A673 (cell line): ENCODE data around the gene ATE1. TPM values are rescaled to one million over a fixed set of nuclear protein-coding genes. Genes with fewer than 3 reads are reported as not detected.
A peak's percentile ranks its signal among the peaks of the same experiment; 100 is the strongest.

ENCODE experiments used
- BruUV-seq: library from RNA; stranded (reverse); fragments of 400-500 nt; replicated peaks from 2 replicates; lab custom pipeline; 2021; lab: Mats Ljungman, UMichigan
- CTCF ChIA-PET: fragments of 300-600 bp; sonication (Branson Sonifier 250); formaldehyde crosslinking; loops from one replicate; lab custom pipeline; 2022; ENCODE audit warnings: antibody characterized with exemption; lab: Charles Lee
- POLR2A ChIA-PET: fragments of 300-600 bp; sonication (Branson Sonifier 250); formaldehyde crosslinking; loops from one replicate; lab custom pipeline; 2022; ENCODE audit warnings: antibody characterized with exemption; ENCODE audit not compliant: low non-redundant PET; lab: Charles Lee
- DNase-seq: peaks from one replicate; pipeline ENCODE4 v3.0.0-alpha.2; 2015; ENCODE audit warnings: low spot score
- H3K27ac ChIP-seq: fragments of 200-600 bp; sonication (generic); 2 replicates; pipeline ENCODE4 v1.5.1; 2016; ENCODE audit warnings: mixed run types, low read depth, mild to moderate bottlenecking, mixed read lengths, antibody characterized with exemption, low read length; ENCODE audit not compliant: poor library complexity, severe bottlenecking
- H3K27me3 ChIP-seq: fragments of 200-600 bp; sonication (generic); replicated peaks from 2 replicates; pipeline ENCODE4 v1.6.1; 2017; ENCODE audit warnings: mixed run types, low read depth, mild to moderate bottlenecking, mixed read lengths, antibody characterized with exemption, low read length; ENCODE audit not compliant: insufficient read depth, poor library complexity
- H3K36me3 ChIP-seq: fragments of 200-600 bp; sonication (generic); 2 replicates; pipeline ENCODE4 v1.6.1; 2016; ENCODE audit warnings: mixed run types, mild to moderate bottlenecking, mixed read lengths, antibody characterized with exemption, low read length; ENCODE audit not compliant: insufficient read depth, poor library complexity, severe bottlenecking
- H3K4me1 ChIP-seq: fragments of 200-600 bp; sonication (generic); 2 replicates; pipeline ENCODE4 v1.6.1; 2017; ENCODE audit warnings: mixed run types, mild to moderate bottlenecking, mixed read lengths, antibody characterized with exemption, low read length; ENCODE audit not compliant: insufficient read depth, poor library complexity, severe bottlenecking
- H3K4me3 ChIP-seq: fragments of 200-600 bp; sonication (generic); 2 replicates; pipeline ENCODE4 v1.5.1; 2016; ENCODE audit warnings: low read depth, mixed run types, mild to moderate bottlenecking, mixed read lengths, low read length; ENCODE audit not compliant: poor library complexity, severe bottlenecking
- H3K9me3 ChIP-seq: fragments of 200-600 bp; sonication (generic); 2 replicates; pipeline ENCODE4 v1.6.1; 2016; ENCODE audit warnings: mixed run types, low read depth, mild to moderate bottlenecking, mixed read lengths, antibody characterized with exemption, low read length; ENCODE audit not compliant: poor library complexity, severe bottlenecking
- CTCF ChIP-seq: fragments of 300-800, 200-600 bp; sonication (generic); conservative IDR thresholded peaks from 2 replicates; pipeline ENCODE4 v1.5.1; 2017; ENCODE audit warnings: low read depth, mild to moderate bottlenecking, antibody characterized with exemption, low read length, moderate library complexity, mixed read lengths
- EZH2 ChIP-seq: fragments of 200-600 bp; sonication (generic); IDR thresholded peaks from 2 replicates; pipeline ENCODE4 v1.6.1; 2017; ENCODE audit warnings: borderline replicate concordance, low read depth, mild to moderate bottlenecking, mixed read lengths, antibody characterized with exemption, low read length; ENCODE audit not compliant: poor library complexity, severe bottlenecking
- intact Hi-C: fragments of 100-400 bp; cut with micrococcal nuclease; formaldehyde crosslinking; loops from one replicate; pipeline ENCODE4 v1.10.0; 2022; ENCODE audit not compliant: unreplicated experiment
- total RNA-seq: library from RNA; stranded (reverse); gene quantifications from 2 replicates; pipeline ENCODE4 v1.2.3, GENCODE V29; 2021

ATE1 gene
- total RNA-seq, 1 experiment from 2014 or later = 27.0 TPM

- ChIA-PET CTCF (interaction anchor here (0.6 kb wide), 1 partner anchor 79 kb away, joined by 3 read pairs; no protein-coding TSS in a partner anchor), POLR2A (no interaction called here)
- TF ChIP-seq EZH2 (no peak), CTCF (no peak)
- Histone ChIP-seq H3K9me3 (no peaks in the 10 kb centered on the region), H3K36me3 (no peaks in the 10 kb centered on the region), H3K27me3 (no peaks in the 10 kb centered on the region), H3K27ac (no peak overlapping the region), H3K4me3 (no peak overlapping the region), H3K4me1 (peaks cover 4% of the 10 kb centered on the region)
- no peak for DNase-seq
- no TSS peak for BruUV-seq
- intact Hi-C loops = loop anchor here (5.0 to 10.0 kb wide), 2 partner anchors 141 to 944 kb away; no protein-coding TSS in a partner anchor
Measured at GRCh38 chr10:121886181-121886580, 41.6 kb downstream of the ATE1 start.

- no peak overlapping the region for H3K4me3 ChIP-seq
- H3K4me1 ChIP-seq = peaks cover 10% of the 10 kb centered on the region
- H3K36me3 ChIP-seq = no peaks in the 10 kb centered on the region
- H3K9me3 ChIP-seq = no peaks in the 10 kb centered on the region
- ChIA-PET CTCF (no interaction called here), POLR2A (no interaction called here)
- BruUV-seq = no TSS peak
- TF ChIP-seq EZH2 (no peak), CTCF (no peak)
- DNase-seq = peak; percentile 72
- no peaks in the 10 kb centered on the region for H3K27me3 ChIP-seq
- H3K27ac ChIP-seq = no peak overlapping the region
- intact Hi-C loops = loop anchor here (10.0 kb wide), 1 partner anchor 136 kb away; no protein-coding TSS in a partner anchor
Measured at GRCh38 chr10:121880895-121881294, 46.9 kb downstream of the ATE1 start.

GRCh38 chr10:121879476-121879875 is 48.4 kb downstream of the ATE1 start:
- H3K27me3 ChIP-seq = no peaks in the 10 kb centered on the region
- intact Hi-C loops = no loop called here
- H3K4me1 ChIP-seq = peaks cover 10% of the 10 kb centered on the region
- BruUV-seq = no TSS peak
- H3K27ac ChIP-seq = no peak overlapping the region
- no peaks in the 10 kb centered on the region for H3K9me3 ChIP-seq
- no peak overlapping the region for H3K4me3 ChIP-seq
- no peaks in the 10 kb centered on the region for H3K36me3 ChIP-seq
- ChIA-PET POLR2A (no interaction called here), CTCF (no interaction called here)
- TF ChIP-seq EZH2 = no peak
- no peak for TF ChIP-seq CTCF
- DNase-seq = no peak
